ENCODE data around the gene SLC6A15. TPM values are rescaled to one million over a fixed set of nuclear protein-coding genes. Genes with fewer than 3 reads are reported as not detected.

Gene SLC6A15
- total and polyA plus RNA-seq, 11 donors = not detected

DNA sequence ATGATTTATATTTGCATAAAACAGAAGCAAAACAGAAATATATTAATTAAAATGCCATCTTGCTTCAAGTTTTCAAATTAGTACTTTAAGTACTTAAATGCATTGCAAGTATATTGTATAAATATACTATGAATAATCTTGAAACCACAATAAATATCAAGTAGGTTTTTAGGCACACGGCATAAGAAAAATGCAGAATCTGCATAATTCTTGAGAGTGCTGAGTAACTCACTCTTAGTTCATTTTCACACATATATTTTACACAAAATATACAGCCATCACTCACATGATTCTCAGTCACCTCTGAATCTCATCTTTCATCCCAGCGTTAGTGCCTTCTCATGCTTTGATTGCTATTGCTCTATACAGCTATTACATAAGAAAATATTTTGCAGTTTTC lies 51.9 kb downstream of the SLC6A15 start:
- DNase-seq (no peak), ATAC-seq (no peak)
- H3K27ac ChIP-seq = no peak overlapping the region
- intact Hi-C loops (cut with DNase I) = no loop called here
- no peak overlapping the region for H3K4me3 ChIP-seq
- TF ChIP-seq POLR2A (IDR thresholded peaks at IDR 0.05) = no peak
- TF ChIP-seq, protein P1, sequence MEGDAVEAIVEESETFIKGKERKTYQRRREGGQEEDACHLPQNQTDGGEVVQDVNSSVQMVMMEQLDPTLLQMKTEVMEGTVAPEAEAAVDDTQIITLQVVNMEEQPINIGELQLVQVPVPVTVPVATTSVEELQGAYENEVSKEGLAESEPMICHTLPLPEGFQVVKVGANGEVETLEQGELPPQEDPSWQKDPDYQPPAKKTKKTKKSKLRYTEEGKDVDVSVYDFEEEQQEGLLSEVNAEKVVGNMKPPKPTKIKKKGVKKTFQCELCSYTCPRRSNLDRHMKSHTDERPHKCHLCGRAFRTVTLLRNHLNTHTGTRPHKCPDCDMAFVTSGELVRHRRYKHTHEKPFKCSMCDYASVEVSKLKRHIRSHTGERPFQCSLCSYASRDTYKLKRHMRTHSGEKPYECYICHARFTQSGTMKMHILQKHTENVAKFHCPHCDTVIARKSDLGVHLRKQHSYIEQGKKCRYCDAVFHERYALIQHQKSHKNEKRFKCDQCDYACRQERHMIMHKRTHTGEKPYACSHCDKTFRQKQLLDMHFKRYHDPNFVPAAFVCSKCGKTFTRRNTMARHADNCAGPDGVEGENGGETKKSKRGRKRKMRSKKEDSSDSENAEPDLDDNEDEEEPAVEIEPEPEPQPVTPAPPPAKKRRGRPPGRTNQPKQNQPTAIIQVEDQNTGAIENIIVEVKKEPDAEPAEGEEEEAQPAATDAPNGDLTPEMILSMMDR (IDR thresholded peaks at IDR 0.05) = no peak
- no peaks in the 10 kb centered on the region for H3K4me1 ChIP-seq
- no peaks in the 10 kb centered on the region for H3K9me3 ChIP-seq
- WGBS, 4 donors = 78 to 89% (median 85%) methylated on average over 2 of the region's 2 CpGs
- no peaks in the 10 kb centered on the region for H3K36me3 ChIP-seq
- no peaks in the 10 kb centered on the region for H3K27me3 ChIP-seq

DNA sequence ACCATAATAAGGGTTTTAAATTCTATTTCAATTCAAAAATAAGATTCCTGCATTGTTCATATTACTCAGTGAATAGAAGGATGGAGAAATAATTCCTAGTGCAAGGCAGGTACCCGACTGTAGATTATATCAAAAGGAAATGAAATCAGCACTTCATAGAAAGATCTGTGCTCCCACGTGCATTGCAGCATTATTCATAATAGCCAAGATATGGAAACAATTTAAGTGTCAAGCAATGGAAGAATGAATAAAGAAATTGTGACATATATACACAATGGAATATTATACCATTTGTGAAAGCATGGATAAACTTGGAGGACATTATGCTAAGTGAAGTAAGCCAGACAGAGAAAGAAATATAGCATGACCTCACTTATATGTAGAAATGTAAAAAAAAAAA lies 53.8 kb downstream of the SLC6A15 start:
- no peaks in the 10 kb centered on the region for H3K36me3 ChIP-seq
- no peaks in the 10 kb centered on the region for H3K4me1 ChIP-seq
- no peak overlapping the region for H3K4me3 ChIP-seq
- intact Hi-C loops (cut with DNase I) = no loop called here
- no peak for ATAC-seq
- no peak for TF ChIP-seq POLR2A (IDR thresholded peaks at IDR 0.05)
- TF ChIP-seq, protein P1 (IDR thresholded peaks at IDR 0.05) = no peak
- no peaks in the 10 kb centered on the region for H3K27me3 ChIP-seq
- no peak for DNase-seq
- H3K9me3 ChIP-seq = no peaks in the 10 kb centered on the region
- no peak overlapping the region for H3K27ac ChIP-seq
- 40 to 60% (median 51%) methylated on average over 2 of the region's 2 CpGs for WGBS, 4 donors

DNA sequence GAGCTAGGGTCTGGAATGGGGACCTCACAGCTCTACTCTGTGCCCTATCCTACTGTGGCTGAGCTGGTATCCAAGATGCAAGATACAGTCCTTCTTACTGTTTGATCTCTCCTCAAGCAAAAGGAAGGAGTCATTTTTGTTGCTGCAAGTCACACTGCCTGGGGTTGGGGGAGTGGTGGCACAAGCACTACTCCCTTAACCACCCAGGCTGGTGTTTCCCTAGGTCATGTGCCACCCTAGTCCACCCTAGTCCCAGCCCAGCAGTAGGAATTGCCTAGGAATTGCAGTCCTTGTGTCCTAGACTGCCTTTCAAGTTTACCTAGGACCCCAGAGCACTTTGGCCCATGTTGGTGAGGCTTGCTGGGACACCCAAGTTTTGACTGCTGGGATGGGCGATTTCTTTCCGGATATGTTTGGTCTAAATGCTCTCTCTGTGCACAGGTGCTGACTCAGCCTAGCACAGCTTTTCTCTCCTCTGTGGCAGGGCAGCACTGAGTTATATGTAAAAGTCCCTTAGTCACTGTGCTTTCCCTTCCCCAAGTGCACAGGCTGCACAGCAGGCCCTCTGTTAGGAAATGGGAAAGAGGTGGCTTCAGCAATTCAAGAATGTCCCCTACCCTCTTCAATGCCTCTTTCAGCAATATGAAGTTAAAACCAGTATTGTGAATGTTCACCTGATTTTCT lies 54.9 kb downstream of the SLC6A15 start:
- 93 to 100% (median 94%) methylated on average over 2 of the region's 2 CpGs for WGBS, 4 donors

DNA sequence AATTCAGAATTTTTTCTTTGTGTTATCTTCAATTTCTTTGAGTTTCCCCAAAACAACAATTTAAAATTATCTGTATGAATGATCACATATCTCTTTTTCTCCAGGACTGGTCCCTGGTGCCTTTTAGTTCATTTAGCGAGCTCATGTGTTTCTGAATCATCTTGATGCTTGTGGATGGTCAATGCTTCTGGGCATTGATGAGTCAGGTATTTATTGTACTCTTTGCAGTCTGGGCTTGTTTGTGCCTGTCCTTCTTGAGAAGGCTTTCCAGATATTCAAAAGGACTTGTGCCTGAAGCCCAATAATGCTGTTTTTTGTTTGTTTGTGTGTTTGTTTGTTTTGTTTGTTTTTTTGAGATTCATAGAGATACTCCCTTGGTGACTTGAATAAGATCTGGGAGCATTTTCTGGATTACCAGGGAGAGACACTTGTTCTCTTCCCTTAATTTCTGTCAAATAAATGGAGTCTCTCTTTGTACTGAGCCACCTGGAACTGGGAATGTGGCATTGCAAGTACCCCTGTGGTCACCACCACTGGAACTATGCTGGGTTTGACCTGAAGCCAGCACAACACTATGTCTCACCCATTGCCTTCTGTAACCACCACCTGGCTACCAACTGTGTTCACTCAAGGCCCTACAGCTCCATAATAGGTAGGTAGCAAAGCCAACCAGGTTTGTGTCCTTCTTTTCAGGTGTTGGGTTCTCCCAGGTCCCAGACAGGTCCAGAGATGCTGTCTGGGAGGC lies 56.3 kb downstream of the SLC6A15 start:
- intact Hi-C loops (cut with DNase I) = no loop called here
- no peak for DNase-seq
- TF ChIP-seq, protein P1 (IDR thresholded peaks at IDR 0.05) = no peak
- no peak for TF ChIP-seq POLR2A (IDR thresholded peaks at IDR 0.05)
- H3K27ac ChIP-seq = no peak overlapping the region
- WGBS, 4 donors = 80 to 89% (median 86%) methylated on average over 1 of the region's 1 CpG
- no peaks in the 10 kb centered on the region for H3K4me1 ChIP-seq
- no peak overlapping the region for H3K4me3 ChIP-seq
- ATAC-seq = no peak
- no peaks in the 10 kb centered on the region for H3K36me3 ChIP-seq
- H3K9me3 ChIP-seq = peaks cover 0 to 4% (median 0%) of the 10 kb centered on the region in 12 donors
- H3K27me3 ChIP-seq = no peaks in the 10 kb centered on the region

More for the DNA sequence above, 54.9 kb downstream of the SLC6A15 start:
- DNase-seq (no peak), ATAC-seq (no peak)
- H3K4me3 ChIP-seq = no peak overlapping the region
- no peak for TF ChIP-seq POLR2A (IDR thresholded peaks at IDR 0.05)
- TF ChIP-seq, protein P1 (IDR thresholded peaks at IDR 0.05) = no peak
- no peaks in the 10 kb centered on the region for H3K36me3 ChIP-seq
- no peak overlapping the region for H3K27ac ChIP-seq
- H3K9me3 ChIP-seq = peaks cover 0 to 4% (median 0%) of the 10 kb centered on the region in 12 donors
- intact Hi-C loops (cut with DNase I) = no loop called here
- no peaks in the 10 kb centered on the region for H3K4me1 ChIP-seq
- no peaks in the 10 kb centered on the region for H3K27me3 ChIP-seq

Measured in heart left ventricle (tissue), 16 donors.